ENCODE data around the gene GNA12.

GRCh38 chr7:2708547-2709310, 135.4 kb downstream of the GNA12 start:
- TF ChIP-seq, protein P1, sequence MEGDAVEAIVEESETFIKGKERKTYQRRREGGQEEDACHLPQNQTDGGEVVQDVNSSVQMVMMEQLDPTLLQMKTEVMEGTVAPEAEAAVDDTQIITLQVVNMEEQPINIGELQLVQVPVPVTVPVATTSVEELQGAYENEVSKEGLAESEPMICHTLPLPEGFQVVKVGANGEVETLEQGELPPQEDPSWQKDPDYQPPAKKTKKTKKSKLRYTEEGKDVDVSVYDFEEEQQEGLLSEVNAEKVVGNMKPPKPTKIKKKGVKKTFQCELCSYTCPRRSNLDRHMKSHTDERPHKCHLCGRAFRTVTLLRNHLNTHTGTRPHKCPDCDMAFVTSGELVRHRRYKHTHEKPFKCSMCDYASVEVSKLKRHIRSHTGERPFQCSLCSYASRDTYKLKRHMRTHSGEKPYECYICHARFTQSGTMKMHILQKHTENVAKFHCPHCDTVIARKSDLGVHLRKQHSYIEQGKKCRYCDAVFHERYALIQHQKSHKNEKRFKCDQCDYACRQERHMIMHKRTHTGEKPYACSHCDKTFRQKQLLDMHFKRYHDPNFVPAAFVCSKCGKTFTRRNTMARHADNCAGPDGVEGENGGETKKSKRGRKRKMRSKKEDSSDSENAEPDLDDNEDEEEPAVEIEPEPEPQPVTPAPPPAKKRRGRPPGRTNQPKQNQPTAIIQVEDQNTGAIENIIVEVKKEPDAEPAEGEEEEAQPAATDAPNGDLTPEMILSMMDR (IDR thresholded peaks at IDR 0.05; ENCODE audit: low read depth, low read length, poor library complexity, severe bottlenecking) = no peak
- TF ChIP-seq EZH2phosphoT487 (IDR thresholded peaks at IDR 0.05; ENCODE audit: borderline replicate concordance, low read length) = no peak
